GM19193 (cell line): ENCODE results near the gene HERPUD1.
A peak's percentile ranks its signal among the peaks of the same experiment; 100 is the strongest.

ENCODE experiments used
- POLR2A ChIP-seq: IDR thresholded peaks from 4 replicates; pipeline ENCODE4 v1.6.1; 2011; ENCODE audit not compliant: insufficient read depth, insufficient read length; ENCODE audit errors: extremely low read depth

The HERPUD1 gene

GRCh38 chr16:56989988-56990387 is 58.0 kb downstream of the HERPUD1 start:
- TF ChIP-seq POLR2A: no peak

DNA sequence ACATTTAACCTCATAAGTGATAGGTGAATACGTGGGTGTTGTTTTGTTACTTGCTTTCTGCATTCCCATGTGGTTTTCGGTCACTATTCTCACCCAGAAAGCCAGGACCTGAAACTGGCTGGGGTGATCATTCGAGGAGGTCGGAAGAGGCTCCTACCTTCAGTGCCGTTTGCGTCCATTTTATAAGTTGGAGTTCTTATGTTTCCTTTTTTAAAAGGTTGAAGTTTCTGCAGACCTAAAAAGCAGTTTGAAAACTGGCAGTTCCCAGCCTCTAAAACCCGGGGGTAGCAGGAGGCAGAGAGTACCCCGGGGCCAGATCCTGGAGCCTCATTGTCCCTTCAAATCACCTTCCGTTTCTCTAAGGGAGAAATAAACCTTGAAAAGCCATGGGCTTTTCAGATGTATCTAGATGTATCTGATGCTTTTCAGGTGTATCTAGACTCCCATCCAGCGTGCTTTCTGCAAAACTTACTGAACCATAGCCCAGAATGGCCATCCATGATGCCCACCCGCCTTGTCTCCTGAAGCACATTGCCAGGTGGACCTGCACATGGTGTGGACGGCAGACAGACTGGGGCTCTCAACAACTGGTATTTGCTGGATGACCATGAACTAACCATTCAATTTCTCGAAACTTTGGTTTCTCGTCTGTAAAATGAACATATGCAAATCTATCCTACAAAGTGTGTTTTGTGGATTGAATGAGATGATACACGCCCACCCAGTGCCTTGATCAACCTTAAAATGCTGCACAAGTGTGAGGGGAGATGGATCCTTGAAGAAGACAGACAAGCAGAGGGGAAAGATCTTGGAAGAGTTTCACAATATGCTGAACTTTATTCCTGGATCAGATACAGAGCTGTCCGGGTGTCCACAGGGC is 58.7 kb downstream of the HERPUD1 start:
- TF ChIP-seq POLR2A: peak; percentile 65

GRCh38 chr16:56993204-56993603 is 61.3 kb downstream of the HERPUD1 start:
- no peak for TF ChIP-seq POLR2A

- TF ChIP-seq POLR2A: no peak
Measured at GRCh38 chr16:56994311-56994710, 62.4 kb downstream of the HERPUD1 start.
